NCI-H2171 treated with DMSO at 0.1 percent for 48 hours (cell line): ENCODE measurements around the gene TRIL.

Experiments used
- DNase-seq: peaks from one replicate; lab custom pipeline; 2025; lab: John Stamatoyannopoulos, UW

Gene TRIL

DNA sequence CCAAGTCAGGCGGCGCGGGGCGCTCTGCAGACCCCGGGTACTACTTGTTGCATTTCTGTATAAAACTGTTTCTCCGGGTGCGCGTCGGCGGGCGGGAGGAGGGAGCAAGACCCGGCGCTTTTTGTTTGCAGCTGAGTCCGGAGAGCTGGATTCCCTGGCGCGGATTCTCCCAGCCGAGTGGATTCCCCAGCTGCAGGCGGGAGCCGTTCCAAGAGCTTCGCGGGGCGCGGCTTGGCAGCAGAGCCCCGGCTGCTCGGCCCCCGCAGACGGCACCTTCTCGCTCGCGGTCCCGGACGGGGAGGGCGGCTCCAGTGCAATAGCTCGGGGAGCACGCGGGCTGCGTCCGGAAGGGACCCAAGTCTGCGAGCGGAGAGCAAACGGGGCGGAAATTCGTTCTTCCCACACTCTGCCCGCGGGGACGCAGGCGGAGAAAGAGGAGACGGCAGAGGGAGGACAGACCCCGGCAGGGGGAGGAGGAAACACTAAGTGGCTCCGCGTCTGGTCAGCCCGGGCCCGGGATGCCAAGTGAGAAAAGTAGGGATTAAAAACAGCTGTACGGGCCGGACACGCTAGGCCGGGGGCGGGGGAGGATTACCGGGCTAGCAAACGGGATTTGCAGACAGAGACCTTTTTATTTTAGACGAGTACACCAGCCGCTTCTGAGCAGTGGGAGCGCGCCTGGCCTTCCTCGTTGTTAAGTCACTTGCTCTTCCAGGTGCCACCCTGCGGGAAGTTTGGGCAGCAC, at the start of gene TRIL:
TRIL (minus strand) TSS at position 96 of the 745 bp plus-strand sequence. CDS start 284 bp downstream, outside the sequence.
- no peak for DNase-seq

GRCh38 chr7:29007127-29007526, 49.0 kb upstream of the TRIL start:
- no peak for DNase-seq

DNA sequence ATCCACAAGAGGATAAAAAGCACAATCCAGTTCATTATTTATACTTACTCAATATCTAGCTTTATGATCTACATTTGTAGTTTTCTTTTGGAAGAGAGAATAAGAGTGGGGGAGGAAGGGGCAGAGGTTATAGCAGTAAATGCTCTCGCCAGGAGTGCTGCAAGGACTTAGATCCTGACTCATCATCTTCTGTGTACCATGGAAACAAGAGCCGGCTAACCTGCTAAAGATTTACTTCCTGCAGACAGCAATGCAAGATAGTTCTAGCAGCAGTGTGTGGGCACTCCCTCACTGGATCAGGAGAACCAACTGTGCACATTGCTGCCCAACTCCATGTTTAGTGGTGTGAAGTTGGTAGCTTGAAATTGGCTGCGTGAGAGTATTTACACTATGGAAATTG, 47.7 kb upstream of the TRIL start:
- no peak for DNase-seq

GRCh38 chr7:29005406-29005805, 47.3 kb upstream of the TRIL start:
- DNase-seq: no peak

DNA sequence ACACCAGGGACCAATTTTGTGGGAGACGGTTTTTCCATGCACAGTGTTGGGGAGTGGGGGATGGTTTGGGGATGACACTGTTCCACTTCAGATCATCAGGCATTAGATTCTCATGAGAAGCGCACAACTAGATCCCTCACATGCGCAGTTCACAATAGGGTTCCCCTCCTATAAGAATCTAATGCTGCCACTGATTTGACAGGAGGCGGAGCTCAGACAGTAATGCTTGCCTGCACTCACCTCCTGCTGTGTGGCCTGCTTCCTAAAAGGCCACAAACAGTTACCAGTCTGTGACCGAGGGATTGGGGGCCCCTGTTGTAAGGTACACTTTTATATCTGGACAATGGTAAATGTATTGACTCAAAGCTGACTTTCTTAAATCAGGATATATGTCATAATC, 45.6 kb upstream of the TRIL start:
- DNase-seq: no peak

DNA sequence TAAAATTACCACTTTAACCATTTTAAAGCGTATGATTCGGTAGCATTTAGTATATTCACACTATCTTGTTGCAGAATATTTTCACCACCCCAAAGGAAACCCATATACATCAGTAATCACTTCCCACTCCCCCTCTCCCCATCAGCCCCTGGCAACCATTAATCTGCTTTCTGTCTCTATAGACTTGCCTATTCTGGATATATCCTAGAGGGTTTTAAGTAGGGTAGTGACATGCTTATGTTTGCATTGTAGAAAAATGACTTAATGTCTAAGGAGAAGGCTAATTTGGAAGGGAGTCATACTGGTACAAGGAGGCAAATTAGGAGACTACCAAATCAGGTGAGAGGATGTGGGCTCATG, 42.6 kb upstream of the TRIL start:
- DNase-seq: no peak

- no peak for DNase-seq
These were observed 42.0 kb upstream of the TRIL start for GRCh38 chr7:28999895-29000716.

DNA sequence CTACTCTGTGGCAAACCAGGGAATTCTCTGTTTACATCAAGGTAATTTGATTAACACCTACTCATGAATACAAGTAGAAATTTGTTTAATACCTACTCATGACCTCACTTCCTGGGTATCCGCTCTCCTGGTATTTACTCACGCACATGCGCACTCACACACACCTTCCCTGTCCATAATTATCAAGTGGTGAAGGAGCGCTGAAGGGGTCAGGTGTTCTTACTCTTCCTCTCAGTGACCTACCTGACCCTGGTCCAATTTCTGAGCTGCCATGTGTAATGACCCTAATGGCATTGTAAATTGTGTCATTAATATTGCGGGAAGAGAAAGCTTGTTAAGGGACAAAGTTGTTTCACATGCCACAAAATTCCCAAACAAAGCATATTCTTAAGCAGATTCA, 41.3 kb upstream of the TRIL start:
- no peak for DNase-seq

DNA sequence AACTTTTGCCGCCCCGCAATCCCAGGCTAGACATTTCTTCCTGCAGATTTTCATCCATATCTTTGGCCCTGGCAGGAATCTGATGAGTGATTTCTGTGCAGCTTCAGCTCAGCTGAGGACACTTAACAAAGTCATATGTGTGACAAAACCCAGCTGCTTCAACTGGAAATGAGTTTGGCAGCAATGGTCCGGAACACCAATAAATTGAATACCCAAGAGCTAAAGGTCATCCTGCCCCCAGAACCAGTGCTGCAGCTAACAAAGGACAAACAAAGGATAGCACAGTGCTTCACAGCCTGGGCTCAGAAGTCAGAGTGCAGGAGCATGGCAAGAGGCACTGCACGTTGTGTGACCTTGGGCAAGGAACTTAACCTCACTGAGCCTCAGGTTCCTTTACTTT, 40.0 kb upstream of the TRIL start:
- no peak for DNase-seq

GRCh38 chr7:28996836-28997235, 38.7 kb upstream of the TRIL start:
- no peak for DNase-seq

DNA sequence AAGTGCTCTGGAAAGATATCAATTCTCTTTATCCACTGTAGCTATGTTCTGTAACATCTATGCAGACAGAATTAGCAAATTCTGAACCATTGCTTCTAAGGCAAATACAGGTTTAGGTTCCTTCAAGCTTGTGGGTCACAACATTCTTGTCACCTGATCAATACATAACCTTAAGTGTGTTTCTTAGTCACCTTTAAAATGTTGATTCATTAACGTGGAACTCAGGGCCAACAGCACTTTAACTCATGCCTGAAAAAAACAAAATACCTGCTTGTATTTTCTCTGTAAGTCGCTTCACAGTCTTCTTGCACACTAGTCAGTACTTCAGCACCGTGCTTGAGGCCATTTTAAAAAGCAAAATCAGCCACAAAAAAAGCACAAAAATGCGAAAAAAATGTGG, 35.2 kb upstream of the TRIL start:
- DNase-seq: no peak

- DNase-seq: no peak
These were observed 34.7 kb upstream of the TRIL start for GRCh38 chr7:28992798-28993197.

DNA sequence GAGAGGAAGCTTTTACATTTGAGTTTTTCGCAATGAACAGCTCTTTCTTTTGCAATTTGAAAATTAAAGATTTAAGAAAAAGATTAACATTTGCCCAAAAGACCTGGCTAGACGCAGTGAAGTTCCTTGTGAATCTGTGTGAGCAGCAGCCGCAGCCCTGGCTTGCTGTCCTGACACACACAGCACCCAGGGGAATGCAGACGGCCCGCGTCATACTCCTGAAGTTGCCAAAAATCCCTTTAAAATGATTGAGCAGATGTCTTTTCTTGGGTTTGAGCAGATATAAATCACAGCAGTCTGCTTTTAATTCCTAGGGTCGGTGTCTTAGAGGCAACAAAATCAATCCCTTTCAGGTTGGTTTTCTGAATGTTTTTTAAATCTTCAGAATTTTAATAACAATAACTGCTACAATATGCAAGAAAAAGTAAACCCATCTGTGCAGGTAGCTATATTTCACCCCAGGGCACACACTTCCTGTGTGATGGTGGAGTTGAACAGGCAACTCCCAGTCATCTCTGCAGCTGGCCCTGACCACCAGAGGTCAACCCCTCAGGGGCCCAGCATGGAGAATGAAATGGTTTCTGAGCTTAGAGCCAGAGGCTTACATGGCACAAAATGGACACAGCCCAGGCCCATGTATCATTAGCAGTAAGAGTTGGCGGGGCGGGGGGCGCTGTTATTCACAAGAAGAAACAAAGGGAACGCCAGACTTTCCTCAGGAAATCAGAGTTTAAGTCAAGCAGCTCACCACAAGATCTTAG, 32.2 kb upstream of the TRIL start:
- DNase-seq: peak; percentile 80

- no peak for DNase-seq
These were observed 31.3 kb upstream of the TRIL start for GRCh38 chr7:28989211-28989980.

- no peak for DNase-seq
These were observed 30.7 kb upstream of the TRIL start for GRCh38 chr7:28988810-28989209.

DNA sequence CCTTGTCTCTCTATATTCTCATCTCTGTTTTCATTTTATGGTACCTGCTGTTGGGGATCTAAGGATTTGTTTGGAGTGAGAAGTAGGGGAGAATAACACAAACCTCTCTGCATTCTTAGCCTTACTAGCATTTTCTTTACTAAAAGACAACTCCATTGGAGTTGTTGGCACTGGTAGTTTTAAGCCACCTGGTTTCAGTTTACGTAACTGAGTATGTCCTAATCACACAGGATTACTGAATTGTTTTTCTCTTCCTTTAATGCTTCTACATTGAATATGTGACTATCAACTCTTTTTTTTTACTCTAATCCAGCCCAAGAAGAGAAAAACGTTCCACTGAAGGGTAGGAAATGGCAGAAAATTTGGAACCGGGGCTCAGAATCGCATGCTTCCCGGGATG, 30.0 kb upstream of the TRIL start:
- DNase-seq: no peak

DNA sequence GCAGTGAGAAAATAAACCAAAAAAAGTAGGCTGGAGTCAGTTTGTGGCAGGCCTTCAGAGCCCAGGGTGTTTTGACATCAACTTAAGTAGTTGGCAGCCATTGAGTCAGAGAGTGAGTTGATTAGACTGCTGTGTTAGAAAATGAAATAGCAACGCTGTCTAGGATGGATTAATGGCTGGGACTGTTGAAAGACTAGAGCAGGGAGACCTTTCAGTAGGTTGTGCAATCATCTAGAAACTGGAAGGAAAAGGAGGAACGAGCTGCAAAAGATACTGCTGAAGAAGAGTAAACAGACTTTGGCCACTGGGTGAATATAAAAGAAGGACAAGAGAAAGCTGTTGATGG, 28.6 kb upstream of the TRIL start:
- DNase-seq: no peak

GRCh38 chr7:28986028-28986764, 28.1 kb upstream of the TRIL start:
- no peak for DNase-seq

GRCh38 chr7:28984631-28985030, 26.5 kb upstream of the TRIL start:
- DNase-seq: peak; percentile 57

- no peak for DNase-seq
These were observed 26.1 kb upstream of the TRIL start for GRCh38 chr7:28984217-28984616.

- DNase-seq: no peak
These were observed 25.5 kb upstream of the TRIL start for GRCh38 chr7:28983396-28984190.
